NCI-H2171 (cell line): Measurements from ENCODE around the gene MAGED2.
"Not testable (repeated sequence)": the region's sequence is repeated elsewhere in the genome, so short reads cannot be mapped to it uniquely, and the experiment has no call there.

Source experiments
- DNase-seq: peaks from one replicate; lab custom pipeline; 2025; lab: John Stamatoyannopoulos, UW

Gene MAGED2

GRCh38 chrX:54818221-54818620, 10.7 kb downstream of the MAGED2 start:
- no peak for DNase-seq

GRCh38 chrX:54819201-54819600, 11.7 kb downstream of the MAGED2 start:
- no peak for DNase-seq

GRCh38 chrX:54820737-54821136, 13.2 kb downstream of the MAGED2 start:
- DNase-seq, result no peak

GRCh38 chrX:54821310-54821709, 13.8 kb downstream of the MAGED2 start:
- no peak for DNase-seq

GRCh38 chrX:54824195-54824594, 16.6 kb downstream of the MAGED2 start:
- DNase-seq, result no peak

- no peak for DNase-seq
These were observed 17.2 kb downstream of the MAGED2 start for GRCh38 chrX:54824722-54825121.

- DNase-seq, result no peak
These were observed 18.3 kb downstream of the MAGED2 start for GRCh38 chrX:54825716-54826438.

- no peak for DNase-seq
These were observed 19.1 kb downstream of the MAGED2 start for GRCh38 chrX:54826598-54826997.

- DNase-seq, result no peak
These were observed 31.0 kb downstream of the MAGED2 start for GRCh38 chrX:54838583-54838982.

GRCh38 chrX:54841184-54841874, 33.8 kb downstream of the MAGED2 start:
- DNase-seq, result peak; percentile 0

- no peak for DNase-seq
These were observed 35.1 kb downstream of the MAGED2 start for GRCh38 chrX:54842607-54843006.

GRCh38 chrX:54843050-54843449, 35.5 kb downstream of the MAGED2 start:
- DNase-seq, result no peak

- not testable (repeated sequence) for DNase-seq
These were observed 40.2 kb downstream of the MAGED2 start for GRCh38 chrX:54847700-54848099.

- DNase-seq, result peak; percentile 2
These were observed 57.7 kb downstream of the MAGED2 start for GRCh38 chrX:54865208-54865607.
